Gastroesophageal sphincter (tissue), 4 donors: ENCODE data around the gene AFF3. TPM values are rescaled to one million over a fixed set of nuclear protein-coding genes. Genes with fewer than 3 reads are reported as not detected.

Experiments
- ATAC-seq: fragments of 150-250 bp; one replicate; pipeline ENCODE4 v1.9.1; 2016; ENCODE audit warnings: mild to moderate bottlenecking, moderate library complexity
- H3K27ac ChIP-seq, 4 donors: fragments of 200-600 bp; sonication (generic) in 3 of 4; 1 replicate in 3 of 4; 2 replicates in 1 of 4; pipeline ENCODE4 v1.5.1; 2016 to 2019
- H3K27me3 ChIP-seq: fragments of 200-600 bp; sonication (generic); one replicate; pipeline ENCODE4 v1.5.1; 2019
- H3K36me3 ChIP-seq, 2 donors: fragments of 200-600 bp; sonication (generic); one replicate each; pipeline ENCODE4 v1.5.1; 2019; ENCODE audit warnings: control low read depth in 1 of 2
- H3K4me1 ChIP-seq, 3 donors: fragments of 200-600 bp; sonication (generic); 1 replicate in 2 of 3; 2 replicates in 1 of 3; pipeline ENCODE4 v1.5.1; 2016 to 2019; ENCODE audit warnings: control low read depth in 2 of 3
- H3K4me3 ChIP-seq, 2 donors: fragments of 200-600 bp; sonication (generic); one replicate each; pipeline ENCODE4 v1.5.1; 2019; ENCODE audit warnings: mild to moderate bottlenecking in 1 of 2, moderate library complexity in 1 of 2
- H3K9me3 ChIP-seq, 3 donors: fragments of 200-600 bp; sonication (generic); one replicate each; pipeline ENCODE4 v1.5.1; 2017 to 2019; ENCODE audit warnings: control low read depth in 2 of 3
- CTCF ChIP-seq, 4 experiments: fragments of 200-600 bp in 2 of 4; fragments of 450-650 bp in 2 of 4; sonication (generic) in 1 of 4; IDR thresholded peaks; one replicate each; pipeline ENCODE4 v1.5.1; 2017 to 2019; ENCODE audit warnings: antibody characterized with exemption in 4 of 4, mild to moderate bottlenecking in 2 of 4, moderate library complexity in 2 of 4
- EP300 ChIP-seq: sonication (generic); formaldehyde crosslinking; IDR thresholded peaks from one replicate; pipeline ENCODE4 v1.6.1; 2017; ENCODE audit warnings: antibody characterized with exemption, mild to moderate bottlenecking
- POLR2A ChIP-seq, 2 donors: fragments of 450-650 bp; IDR thresholded peaks; one replicate each; pipeline ENCODE4 v1.6.1; 2017; ENCODE audit warnings: antibody characterized with exemption in 2 of 2, mild to moderate bottlenecking in 2 of 2, moderate library complexity in 1 of 2
- POLR2AphosphoS5 ChIP-seq: sonication (generic); formaldehyde crosslinking; IDR thresholded peaks from one replicate; pipeline ENCODE4 v1.6.1; 2017; ENCODE audit warnings: antibody characterized with exemption
- WGBS, 2 donors: methylation state at CpG; one replicate each; pipeline ENCODE4 v1.1.5; 2018; ENCODE audit warnings: low coverage in 1 of 2; 5-methylcytosine and 5-hydroxymethylcytosine counted together
- total RNA-seq, 4 donors: library from RNA; depleted of rRNA; stranded (reverse); fragments of >200 nt; gene quantifications; one replicate each; pipeline ENCODE4 v1.1.0, GENCODE V29; 2016

The AFF3 gene
- total RNA-seq, 4 donors from 2014 or later, result 15.4 to 74.8 (median 37.7) TPM

GRCh38 chr2:99959261-99960014 lies 183.0 kb downstream of the AFF3 start:
- Histone ChIP-seq H3K27me3 (no peaks in the 10 kb centered on the region), H3K9me3 (no peaks in the 10 kb centered on the region), H3K27ac (no peak overlapping the region), H3K4me3 (no peak overlapping the region), H3K36me3 (peaks cover 0 to 5% of the 10 kb centered on the region in 2 donors), H3K4me1 (peaks cover 0 to 18% (median 5%) of the 10 kb centered on the region in 3 donors)
- WGBS, 2 donors, result 74 to 83% methylated on average over 8 of the region's 8 CpGs
- ATAC-seq, result no peak
- TF ChIP-seq EP300 (no peak), CTCF (IDR thresholded peaks at IDR 0.05) (no peak), POLR2AphosphoS5 (no peak), POLR2A (IDR thresholded peaks at IDR 0.05) (no peak)

- TF ChIP-seq POLR2AphosphoS5 (no peak), EP300 (no peak), CTCF (IDR thresholded peaks at IDR 0.05) (no peak), POLR2A (IDR thresholded peaks at IDR 0.05) (no peak)
- Histone ChIP-seq H3K27me3 (no peaks in the 10 kb centered on the region), H3K4me1 (peaks cover 0 to 18% (median 5%) of the 10 kb centered on the region in 3 donors), H3K4me3 (no peak overlapping the region), H3K9me3 (no peaks in the 10 kb centered on the region), H3K36me3 (peaks cover 0 to 5% of the 10 kb centered on the region in 2 donors), H3K27ac (no peak overlapping the region)
- ATAC-seq, result no peak
- 71 to 85% methylated on average over 4 to 5 of the region's 8 CpGs for WGBS, 2 donors
Measured at GRCh38 chr2:99957332-99958133, 184.9 kb downstream of the AFF3 start.

DNA sequence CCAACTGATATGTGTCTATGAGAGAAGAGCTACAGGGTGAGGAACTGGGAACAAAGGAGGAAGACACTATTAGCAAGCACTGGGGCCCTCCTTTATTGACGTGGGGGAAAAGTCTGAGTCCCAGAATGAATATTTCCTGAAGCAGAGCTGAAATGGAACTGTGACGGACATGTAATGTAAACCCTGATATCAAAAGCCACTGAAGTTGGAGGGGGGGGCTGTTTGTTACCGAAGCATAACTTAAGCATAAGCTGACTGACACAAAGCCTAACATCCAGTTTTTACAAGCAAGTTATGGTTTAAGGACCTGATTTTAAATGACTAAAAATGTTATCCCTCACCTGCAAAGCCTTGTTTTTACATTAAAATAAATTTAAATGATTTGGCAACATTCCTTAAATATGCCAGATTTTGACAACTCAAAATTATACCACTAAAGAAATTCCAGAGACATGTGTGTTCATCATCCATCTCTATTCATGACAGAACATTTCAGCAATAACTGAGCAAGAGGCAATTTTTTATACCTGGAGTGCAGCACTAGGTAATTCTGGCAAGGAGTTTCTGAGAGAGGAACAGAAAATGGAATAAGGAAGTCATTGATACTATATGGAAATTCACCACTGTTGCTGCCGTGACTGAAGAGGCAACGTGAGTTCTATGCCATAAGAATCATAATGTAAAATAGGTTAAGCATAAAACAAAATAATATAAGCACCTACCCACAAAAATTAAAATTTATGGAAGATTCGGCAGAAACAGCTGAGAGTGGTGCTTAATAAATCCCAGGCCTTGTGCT lies 186.0 kb downstream of the AFF3 start:
- no peak overlapping the region for H3K27ac ChIP-seq
- H3K4me1 ChIP-seq, result peaks cover 0 to 12% (median 5%) of the 10 kb centered on the region in 3 donors
- ATAC-seq, result no peak
- no peaks in the 10 kb centered on the region for H3K27me3 ChIP-seq
- no peaks in the 10 kb centered on the region for H3K9me3 ChIP-seq
- TF ChIP-seq CTCF (IDR thresholded peaks at IDR 0.05) (no peak), POLR2AphosphoS5 (no peak), POLR2A (IDR thresholded peaks at IDR 0.05) (no peak), EP300 (no peak)
- WGBS, 2 donors, result 91 to 95% methylated on average over 6 of the region's 6 CpGs
- H3K36me3 ChIP-seq, result peaks cover 0 to 5% of the 10 kb centered on the region in 2 donors
- no peak overlapping the region for H3K4me3 ChIP-seq

- TF ChIP-seq POLR2A (IDR thresholded peaks at IDR 0.05) (no peak), EP300 (no peak), CTCF (IDR thresholded peaks at IDR 0.05) (no peak), POLR2AphosphoS5 (no peak)
- ATAC-seq, result no peak
- H3K4me3 ChIP-seq, result no peak overlapping the region
Measured at GRCh38 chr2:99953750-99954149, 188.6 kb downstream of the AFF3 start.

More at GRCh38 chr2:99953750-99954149, 188.6 kb downstream of the AFF3 start:
- no peaks in the 10 kb centered on the region for H3K9me3 ChIP-seq
- H3K36me3 ChIP-seq, result peaks cover 0 to 5% of the 10 kb centered on the region in 2 donors
- 100% methylated on average over 2 of the region's 2 CpGs; no CpG with 5 or more reads in 1 of the 2 donors for WGBS, 2 donors
- H3K27ac ChIP-seq, result no peak overlapping the region
- no peaks in the 10 kb centered on the region for H3K27me3 ChIP-seq
- H3K4me1 ChIP-seq, result no peaks in the 10 kb centered on the region
